GM12864 (cell line): ENCODE measurements around the gene TMEM108.

Source experiments
- DNase-seq: peaks from one replicate; pipeline ENCODE4 v3.0.0-alpha.2; 2011; ENCODE audit warnings: low read depth
- H3K4me3 ChIP-seq: 2 replicates; pipeline ENCODE4 v1.5.1; 2011; ENCODE audit warnings: mild to moderate bottlenecking, low read depth, low read length, control low read depth
- TF ChIP-seq, protein P1 (sequence below): IDR thresholded peaks from 2 replicates; pipeline ENCODE4 v1.5.1; 2011; ENCODE audit warnings: low read depth, mild to moderate bottlenecking, moderate library complexity, low read length, control low read depth, inconsistent platforms; ENCODE audit errors: missing control alignments

TMEM108 gene

DNA sequence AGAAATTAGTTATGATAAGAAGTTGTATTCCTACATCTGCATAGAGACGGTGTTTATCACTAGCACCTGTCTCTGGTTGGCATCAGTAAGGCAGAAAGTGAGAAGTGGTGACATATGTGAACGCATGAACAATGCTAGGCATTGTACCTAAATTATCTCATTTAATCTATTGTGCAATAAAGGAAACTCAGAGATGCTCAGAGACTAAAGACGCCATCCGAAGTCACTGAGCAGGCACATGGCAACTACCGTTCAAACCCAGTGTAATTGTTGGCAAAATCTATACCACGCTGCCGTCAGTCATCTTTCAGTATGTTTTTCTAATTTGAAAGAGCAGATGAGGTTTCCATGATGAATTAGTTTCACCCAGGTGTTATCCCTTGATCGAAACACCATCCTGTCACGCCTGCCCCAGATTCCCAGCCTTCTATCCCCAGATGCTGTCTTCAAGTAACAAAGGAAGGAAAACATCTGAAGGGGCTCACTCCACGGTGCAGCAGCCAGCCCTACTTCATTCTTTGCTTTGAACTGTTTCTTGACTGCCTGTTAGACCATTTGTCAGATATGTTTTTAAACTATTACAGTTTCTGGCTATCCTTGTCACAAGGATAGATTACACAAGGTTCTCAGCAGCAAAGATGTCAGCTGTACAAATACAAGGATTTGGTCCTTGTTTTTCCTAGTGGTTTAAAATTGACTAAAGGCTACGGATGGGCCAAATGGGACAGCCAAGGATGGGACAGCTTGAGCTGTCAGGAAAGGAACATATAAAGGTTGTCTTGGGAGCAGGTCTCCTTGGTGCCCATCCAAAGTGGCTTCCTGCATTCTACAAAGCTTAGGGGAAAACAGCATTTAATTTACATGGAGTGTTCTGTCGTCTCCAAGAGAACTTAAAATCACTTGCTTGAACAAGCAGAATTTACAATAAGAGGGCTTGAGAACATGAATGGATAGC, 99.1 kb downstream of the TMEM108 start:
- TF ChIP-seq, protein P1, sequence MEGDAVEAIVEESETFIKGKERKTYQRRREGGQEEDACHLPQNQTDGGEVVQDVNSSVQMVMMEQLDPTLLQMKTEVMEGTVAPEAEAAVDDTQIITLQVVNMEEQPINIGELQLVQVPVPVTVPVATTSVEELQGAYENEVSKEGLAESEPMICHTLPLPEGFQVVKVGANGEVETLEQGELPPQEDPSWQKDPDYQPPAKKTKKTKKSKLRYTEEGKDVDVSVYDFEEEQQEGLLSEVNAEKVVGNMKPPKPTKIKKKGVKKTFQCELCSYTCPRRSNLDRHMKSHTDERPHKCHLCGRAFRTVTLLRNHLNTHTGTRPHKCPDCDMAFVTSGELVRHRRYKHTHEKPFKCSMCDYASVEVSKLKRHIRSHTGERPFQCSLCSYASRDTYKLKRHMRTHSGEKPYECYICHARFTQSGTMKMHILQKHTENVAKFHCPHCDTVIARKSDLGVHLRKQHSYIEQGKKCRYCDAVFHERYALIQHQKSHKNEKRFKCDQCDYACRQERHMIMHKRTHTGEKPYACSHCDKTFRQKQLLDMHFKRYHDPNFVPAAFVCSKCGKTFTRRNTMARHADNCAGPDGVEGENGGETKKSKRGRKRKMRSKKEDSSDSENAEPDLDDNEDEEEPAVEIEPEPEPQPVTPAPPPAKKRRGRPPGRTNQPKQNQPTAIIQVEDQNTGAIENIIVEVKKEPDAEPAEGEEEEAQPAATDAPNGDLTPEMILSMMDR = no peak
- H3K4me3 ChIP-seq = no peak overlapping the region
- DNase-seq = no peak

DNA sequence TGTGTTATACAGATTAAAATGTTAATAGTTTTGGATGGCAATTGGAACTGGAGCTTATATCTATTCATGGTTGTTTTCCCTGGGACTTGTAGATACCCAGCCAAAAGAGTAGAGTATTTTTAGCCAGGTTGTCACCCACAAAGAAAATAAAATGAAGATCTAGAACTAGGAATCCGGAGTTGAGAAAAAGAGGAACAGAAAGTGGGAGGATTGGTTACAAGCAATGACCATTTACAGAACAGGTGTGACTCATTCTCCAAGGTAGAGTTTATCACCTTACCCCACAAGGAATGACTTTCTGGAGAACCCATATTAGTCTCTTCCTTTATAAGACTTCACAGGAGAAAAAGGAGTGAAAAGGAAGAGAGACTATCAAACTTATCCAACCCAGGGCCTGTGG, 99.8 kb downstream of the TMEM108 start:
- H3K4me3 ChIP-seq = no peak overlapping the region
- TF ChIP-seq, protein P1 = no peak
- DNase-seq = peak; percentile 34

DNA sequence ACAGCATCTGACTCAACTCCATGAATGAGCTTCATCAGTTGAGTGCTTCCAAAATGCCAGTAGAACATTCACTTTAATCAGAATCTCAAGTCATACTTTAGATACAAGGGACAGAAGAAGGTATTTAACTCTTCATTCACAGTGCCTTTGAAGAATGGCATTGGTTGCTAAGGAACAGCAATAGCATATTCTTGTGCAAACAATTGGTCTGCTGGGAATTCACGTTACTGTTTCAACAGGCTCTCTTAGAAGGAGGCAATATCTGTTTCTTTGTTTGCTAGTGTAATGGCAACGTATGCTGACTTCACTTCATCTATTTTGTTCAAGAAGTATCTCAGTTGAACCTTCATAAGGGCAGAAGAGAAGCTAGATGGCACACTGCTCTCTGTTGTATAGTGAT, 113.9 kb downstream of the TMEM108 start:
- H3K4me3 ChIP-seq = no peak overlapping the region
- no peak for DNase-seq
- TF ChIP-seq, protein P1 = no peak

DNA sequence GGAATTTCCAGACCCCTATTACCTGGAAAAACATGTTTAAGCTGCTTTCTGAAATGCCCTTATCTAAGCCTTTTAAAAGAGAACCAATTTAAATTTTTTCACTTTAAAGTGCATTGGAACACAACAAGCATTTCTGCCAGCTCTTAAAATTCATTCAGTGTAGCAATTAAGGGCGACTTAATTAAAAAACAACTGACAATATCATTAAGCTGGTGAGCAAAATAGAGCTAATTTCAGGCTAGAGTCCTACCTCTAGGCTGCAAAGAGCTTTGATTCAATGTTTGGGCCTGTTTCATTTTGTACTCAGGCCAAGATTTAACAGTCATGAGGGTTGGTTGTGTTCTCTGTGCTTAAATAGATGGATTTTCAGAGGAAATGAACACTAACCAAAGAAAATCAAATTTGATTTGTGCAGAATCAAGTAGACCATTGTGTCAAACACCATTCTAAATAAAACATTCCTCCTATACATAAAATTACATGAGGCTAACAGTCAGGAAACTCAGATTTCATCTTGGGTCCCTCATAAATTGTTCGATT, 114.6 kb downstream of the TMEM108 start:
- H3K4me3 ChIP-seq = no peak overlapping the region
- TF ChIP-seq, protein P1 = no peak
- no peak for DNase-seq

DNA sequence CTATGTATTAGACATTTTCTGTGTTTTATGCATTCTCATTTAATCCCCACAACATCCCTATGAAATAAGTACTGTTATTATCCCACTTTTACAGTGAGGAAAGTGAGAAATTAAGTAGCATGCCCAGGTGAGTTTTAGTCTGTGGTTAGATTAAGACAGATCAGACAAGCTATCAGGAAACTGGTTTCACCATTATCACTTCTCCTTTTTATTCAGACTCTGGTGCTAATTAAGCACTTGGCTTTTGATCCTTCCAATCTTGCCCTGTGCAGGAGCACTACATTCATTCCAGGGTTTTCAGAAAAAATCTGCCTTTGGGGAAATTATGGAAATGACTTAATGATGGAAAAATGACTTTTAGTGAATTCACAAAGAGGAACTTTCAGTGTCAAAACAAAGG, 115.2 kb downstream of the TMEM108 start:
- TF ChIP-seq, protein P1 = no peak
- no peak for DNase-seq
- H3K4me3 ChIP-seq = no peak overlapping the region

DNA sequence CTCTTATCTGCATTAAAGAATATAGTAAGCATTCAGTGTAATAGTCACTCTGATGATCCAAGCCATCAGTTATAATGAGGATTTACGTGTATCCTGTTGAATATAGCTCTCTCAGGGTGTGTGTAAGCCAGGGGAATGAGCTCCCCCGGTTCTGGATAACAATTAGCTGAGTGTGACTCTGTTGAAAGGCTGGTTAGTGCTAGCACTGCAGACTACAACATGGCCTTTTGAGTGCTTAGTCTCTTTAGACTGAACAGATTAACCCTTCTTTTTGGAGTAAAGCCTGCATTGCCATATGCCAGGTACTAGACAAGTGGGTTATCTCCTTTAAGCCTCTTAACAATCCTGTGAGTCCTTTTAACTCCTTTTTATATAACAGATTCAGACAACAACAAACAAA, 119.5 kb downstream of the TMEM108 start:
- DNase-seq = no peak

More for the DNA sequence above, 119.5 kb downstream of the TMEM108 start:
- TF ChIP-seq, protein P1 = no peak
- H3K4me3 ChIP-seq = no peak overlapping the region
